OCI-LY7 (cell line): Measurements from ENCODE around the gene PLEKHM3.

Source experiments
- EZH2phosphoT487 ChIP-seq: fragments of 200-600 bp; sonication (generic); IDR thresholded peaks from 2 replicates; pipeline ENCODE4 v1.6.1; 2018; ENCODE audit warnings: low read depth, borderline replicate concordance, mild to moderate bottlenecking, mixed run types, antibody characterized with exemption, low read length, moderate library complexity, mixed read lengths
- TF ChIP-seq, protein P1 (sequence below): fragments of 200-600 bp; sonication (generic); conservative IDR thresholded peaks from 2 replicates; pipeline ENCODE4 v1.5.1; 2014; ENCODE audit warnings: mild to moderate bottlenecking, antibody characterized with exemption, low read length, moderate library complexity, mixed read lengths

DNA sequence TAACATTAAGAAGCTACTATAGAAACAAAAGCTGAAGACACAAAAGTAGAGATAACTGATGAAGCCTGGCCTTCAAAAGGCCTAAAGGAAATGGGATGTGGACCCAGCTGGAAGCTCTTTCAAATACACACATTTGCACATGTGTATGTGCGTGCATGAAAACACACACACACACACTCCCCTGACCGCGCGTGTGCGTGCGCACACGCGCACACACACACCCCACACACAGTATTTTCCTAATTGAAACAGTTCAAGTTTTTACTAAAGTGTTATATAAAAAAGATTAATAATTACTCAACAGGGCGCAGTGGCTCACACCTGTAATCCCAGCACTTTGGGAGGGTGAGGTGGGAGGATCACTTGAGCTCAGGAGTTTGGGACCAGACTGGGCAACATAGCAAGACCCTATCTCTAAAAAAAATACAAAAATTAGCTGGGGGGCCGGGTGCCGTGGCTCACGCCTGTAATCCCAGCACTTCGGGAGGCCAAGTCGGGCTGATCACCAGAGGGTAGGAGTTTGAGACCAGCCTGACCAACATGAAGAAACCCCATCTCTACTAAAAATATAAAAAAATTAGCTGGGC lies 111.5 kb downstream of the PLEKHM3 start:
- TF ChIP-seq, protein P1, sequence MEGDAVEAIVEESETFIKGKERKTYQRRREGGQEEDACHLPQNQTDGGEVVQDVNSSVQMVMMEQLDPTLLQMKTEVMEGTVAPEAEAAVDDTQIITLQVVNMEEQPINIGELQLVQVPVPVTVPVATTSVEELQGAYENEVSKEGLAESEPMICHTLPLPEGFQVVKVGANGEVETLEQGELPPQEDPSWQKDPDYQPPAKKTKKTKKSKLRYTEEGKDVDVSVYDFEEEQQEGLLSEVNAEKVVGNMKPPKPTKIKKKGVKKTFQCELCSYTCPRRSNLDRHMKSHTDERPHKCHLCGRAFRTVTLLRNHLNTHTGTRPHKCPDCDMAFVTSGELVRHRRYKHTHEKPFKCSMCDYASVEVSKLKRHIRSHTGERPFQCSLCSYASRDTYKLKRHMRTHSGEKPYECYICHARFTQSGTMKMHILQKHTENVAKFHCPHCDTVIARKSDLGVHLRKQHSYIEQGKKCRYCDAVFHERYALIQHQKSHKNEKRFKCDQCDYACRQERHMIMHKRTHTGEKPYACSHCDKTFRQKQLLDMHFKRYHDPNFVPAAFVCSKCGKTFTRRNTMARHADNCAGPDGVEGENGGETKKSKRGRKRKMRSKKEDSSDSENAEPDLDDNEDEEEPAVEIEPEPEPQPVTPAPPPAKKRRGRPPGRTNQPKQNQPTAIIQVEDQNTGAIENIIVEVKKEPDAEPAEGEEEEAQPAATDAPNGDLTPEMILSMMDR: no peak
- TF ChIP-seq EZH2phosphoT487: no peak
